GM20431 (cell line): ENCODE results near the gene MBD5.
"Not testable (repeated sequence)": the region's sequence is repeated elsewhere in the genome, so short reads cannot be mapped to it uniquely, and the experiment has no call there.

ENCODE experiments used
- in situ Hi-C: fragments of 300-500 bp; cut with MseI, MboI; formaldehyde crosslinking; loops from one replicate; pipeline ENCODE4 v1.15.0; 2020; ENCODE audit warnings: low sequenced_read_pairs; ENCODE audit not compliant: unreplicated experiment

Gene MBD5

DNA sequence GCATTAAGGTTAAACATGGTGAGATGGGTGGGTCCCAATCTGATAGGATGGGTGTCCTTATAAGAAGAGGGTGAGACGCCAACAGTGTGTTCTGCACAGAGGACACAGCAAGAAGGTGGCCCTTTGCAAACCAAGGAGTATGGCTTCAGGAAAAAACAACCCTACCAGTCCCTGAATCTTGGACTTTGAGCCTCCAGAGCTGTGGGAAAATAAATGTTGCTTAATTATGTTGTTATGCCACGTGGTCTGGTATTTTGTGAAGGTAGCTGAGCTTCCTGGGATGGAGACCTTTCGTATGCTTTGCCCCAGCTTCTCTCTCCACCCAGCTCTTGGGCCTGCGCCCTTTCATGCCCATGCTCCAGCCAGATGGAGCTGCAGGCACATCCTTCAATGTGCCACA is 509.5 kb downstream of the MBD5 start:
- in situ Hi-C loops = no loop called here

DNA sequence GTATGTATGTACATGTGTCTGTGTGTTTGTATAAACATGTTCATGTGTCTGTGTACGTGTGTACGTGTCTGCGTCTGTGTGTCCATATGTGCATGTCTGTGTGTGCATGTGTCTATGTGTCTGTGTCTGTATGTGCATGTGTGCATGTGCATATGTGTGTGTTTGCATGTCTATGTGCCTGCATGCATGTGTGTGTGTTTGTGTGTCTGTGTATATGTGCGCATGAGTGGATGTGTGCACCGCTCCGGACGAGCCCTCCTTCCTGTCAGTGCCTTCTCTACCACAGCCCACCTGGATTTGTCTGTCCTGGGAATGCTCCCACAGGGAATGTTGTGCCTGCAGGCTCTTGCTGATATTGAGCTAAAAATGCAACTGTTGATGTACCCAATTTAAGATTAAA is 510.3 kb downstream of the MBD5 start:
- in situ Hi-C loops = no loop called here

DNA sequence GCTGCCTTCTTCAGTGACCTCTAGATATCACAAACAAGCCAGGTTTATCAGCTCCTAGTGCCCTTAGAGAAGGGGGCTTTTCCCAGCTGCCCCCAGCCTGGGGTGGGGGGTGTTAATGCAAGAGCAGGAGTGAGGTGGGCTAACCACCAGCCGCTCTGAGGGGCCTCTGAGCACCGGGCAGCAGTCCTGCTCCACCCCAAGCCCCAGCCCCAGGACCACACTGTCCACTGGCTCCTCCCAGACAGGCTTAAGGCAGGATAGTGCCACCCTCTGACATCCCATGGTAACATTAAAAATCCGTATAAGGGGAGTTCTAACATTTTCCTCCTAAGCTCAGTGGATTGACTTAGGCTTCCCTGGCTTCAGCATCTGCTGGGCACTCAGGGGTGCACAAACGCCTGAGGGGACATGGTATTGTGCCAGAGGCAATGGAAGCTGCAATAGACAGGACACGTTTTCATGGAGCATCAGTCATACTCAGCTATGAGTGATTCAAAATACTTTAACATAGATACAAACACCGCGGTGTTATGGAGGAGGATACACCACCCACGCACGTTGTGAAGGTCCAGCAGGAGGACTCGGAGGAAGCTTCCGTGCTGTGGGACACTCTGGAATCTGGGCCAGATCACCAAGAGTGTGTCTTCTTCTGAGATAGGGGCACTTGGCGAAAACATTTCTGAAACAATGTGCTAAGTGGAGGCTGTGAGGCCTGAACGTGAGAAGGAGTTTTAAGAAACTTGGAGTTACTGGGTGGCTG is 511.0 kb downstream of the MBD5 start:
- in situ Hi-C loops = no loop called here

DNA sequence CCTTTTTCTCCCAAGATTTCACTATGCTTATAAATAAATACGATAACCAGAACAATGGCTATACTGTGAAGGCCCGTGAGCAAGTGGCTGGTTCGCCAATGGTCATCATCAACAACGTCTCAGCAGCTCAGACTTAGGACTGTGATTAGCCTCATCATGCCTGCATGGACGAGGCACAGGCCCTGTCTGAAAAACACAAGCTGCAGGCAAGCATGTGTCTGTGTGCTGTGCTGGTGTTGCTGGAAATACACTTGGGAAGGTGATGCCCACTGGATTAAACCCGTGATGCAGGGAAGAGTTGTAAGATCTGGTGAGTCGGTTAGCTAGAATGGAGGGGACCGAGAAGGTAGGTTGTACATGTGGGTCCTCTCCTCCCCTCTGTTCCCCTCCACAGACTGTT is 512.1 kb downstream of the MBD5 start:
- in situ Hi-C loops = no loop called here

DNA sequence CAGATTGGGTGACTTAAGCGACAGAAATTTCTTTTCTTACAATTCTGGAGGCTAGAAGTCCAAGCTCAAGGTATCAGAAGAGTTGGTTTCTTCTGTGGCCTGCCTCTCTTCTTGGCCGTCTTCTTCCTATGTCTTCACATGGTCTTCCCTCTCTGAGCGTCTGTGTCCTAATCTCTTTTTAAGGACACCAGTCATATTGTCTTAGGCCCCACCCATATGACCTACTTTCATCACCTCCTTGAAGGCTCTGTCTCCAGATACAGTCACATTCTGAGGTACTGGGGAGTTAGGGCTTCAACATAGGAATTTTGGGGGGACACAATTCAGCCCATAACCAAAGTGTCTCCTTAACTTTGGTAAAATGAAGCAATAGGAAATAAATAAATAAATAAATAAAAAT is 512.8 kb downstream of the MBD5 start:
- in situ Hi-C loops = no loop called here

DNA sequence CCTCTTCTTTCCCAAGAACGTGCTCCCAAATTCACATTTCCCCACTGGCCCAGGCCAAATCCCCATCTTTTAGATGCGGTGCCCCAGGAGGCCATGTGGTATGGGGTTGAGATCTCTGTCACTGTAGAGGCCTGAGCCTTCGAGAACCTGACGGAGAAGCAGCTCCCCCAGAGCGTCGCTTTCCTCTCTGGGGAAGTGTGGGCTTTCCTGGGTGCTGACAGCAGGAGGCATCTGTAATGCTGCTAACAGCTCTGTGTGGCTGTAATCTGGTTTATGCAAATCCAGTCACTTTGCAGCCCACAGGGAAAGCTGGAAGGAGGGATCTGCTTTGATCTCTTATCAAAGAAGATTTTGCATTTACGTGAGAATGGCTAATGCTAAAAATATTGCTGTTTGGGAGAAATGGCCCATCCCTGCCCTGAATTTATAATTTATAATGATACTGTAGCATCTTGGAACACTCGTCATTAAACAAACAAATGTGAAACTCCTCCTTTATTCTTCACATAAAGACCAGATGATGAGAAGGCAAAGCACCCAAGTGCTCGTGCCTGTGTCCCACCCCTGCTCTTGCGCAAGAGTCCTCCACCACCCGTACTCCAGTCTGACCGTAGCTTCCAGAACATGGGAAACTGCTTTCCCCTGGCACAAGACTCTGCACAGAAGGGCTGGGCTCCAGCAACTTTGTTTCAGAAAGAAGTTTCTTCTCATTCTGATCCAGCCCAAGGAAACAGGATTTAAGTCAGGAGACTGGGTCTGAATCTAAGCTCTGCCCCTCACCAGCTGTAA is 513.7 kb downstream of the MBD5 start:
- in situ Hi-C loops = no loop called here

DNA sequence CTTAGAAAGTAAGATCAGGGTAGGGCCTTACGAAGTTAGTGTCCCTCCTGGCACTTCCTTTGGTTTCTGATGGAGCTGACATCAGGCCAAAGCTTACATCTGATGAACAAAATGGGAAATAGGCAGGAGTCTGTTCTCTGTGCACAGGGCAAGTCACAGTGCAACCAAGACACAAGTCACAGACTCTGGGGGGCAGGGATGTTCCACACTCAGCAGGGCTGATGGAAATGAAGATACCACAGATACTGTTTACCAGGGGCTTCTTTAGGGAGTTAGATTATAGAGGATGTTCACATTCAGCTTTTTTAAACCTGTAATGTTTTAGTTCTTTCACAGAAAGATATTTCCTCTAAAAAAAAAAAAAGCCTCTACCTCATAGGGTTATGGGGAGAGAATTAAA is 517.5 kb downstream of the MBD5 start:
- in situ Hi-C loops = no loop called here

DNA sequence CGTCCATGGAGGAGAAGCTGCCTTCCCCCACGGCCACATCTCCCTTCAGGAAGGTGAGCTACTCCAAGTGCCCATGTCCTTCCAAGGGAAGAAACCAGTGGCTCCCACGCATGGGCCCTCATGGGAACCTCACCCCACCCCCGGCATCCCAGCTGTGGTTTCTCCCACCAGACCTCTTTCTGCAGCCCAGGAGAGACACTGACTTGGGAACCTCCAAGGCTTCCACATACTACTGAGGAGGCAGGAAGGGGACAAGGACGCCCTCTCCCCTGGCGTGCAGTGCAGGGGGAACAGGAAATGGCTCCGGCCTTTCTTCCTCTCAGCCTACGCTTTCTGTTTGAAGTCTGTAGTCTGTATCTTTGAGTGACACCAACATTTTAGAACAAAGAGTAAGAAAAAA is 519.1 kb downstream of the MBD5 start:
- in situ Hi-C loops = no loop called here

DNA sequence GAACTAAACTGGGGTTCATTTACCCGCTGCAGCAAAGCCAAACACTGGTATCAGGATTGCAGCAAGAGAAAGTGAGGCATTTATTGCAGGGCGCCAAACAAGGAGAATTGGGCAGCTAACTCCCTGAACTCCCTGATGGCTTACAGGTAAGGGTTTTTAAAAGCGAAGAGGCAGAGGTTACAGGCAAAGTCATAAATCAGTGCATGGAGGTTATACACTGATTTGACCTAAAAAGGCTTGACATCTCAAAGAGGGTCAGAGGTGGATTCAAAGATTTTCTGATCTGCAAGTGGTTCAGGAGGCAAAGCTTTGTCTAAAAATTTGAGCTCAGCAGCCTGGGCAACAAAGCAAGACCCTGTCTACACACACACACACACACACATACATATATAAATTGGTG is 520.9 kb downstream of the MBD5 start:
- in situ Hi-C loops = no loop called here

DNA sequence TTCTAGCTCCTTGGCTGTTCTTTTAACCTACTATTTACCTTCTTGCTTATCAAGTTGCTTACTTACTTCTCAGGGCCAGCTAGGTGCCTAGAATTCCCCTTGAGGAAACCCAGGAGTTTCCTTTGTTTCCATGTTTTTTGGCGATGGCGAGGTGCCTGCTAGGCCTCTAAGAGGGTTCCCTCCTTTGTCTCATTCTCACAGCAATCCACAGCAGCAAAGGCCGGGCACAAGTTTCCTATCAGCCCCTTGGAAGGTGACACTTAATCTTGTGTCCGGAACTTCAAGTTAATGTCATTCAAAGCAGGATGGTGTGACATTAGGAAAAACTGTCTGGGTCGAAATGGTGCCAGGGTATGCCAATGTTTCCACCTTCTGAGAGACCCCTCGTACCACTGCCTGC is 521.7 kb downstream of the MBD5 start:
- in situ Hi-C loops = no loop called here

DNA sequence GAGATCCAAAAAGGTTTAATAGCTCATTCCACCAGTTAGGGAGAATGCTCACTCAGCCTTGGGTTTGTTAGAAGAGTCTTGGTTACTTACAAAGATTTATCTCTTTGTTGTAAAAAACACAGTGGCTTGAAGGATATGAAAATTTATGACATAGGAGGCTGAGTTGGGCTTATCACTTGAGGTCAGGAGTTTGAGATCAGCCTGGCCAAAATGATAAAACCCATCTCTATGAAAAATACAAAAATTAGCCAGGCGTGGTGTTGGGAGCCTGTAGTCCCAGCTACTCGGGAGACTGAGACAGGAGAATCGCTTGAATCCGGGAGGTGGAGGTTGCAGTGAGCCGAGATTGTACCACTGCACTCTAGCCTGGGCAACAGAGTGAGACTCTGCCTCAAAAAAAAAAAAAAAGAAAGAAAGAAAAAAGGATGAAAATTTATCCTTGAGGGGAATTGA is 522.2 kb downstream of the MBD5 start:
- in situ Hi-C loops = not testable (repeated sequence)

DNA sequence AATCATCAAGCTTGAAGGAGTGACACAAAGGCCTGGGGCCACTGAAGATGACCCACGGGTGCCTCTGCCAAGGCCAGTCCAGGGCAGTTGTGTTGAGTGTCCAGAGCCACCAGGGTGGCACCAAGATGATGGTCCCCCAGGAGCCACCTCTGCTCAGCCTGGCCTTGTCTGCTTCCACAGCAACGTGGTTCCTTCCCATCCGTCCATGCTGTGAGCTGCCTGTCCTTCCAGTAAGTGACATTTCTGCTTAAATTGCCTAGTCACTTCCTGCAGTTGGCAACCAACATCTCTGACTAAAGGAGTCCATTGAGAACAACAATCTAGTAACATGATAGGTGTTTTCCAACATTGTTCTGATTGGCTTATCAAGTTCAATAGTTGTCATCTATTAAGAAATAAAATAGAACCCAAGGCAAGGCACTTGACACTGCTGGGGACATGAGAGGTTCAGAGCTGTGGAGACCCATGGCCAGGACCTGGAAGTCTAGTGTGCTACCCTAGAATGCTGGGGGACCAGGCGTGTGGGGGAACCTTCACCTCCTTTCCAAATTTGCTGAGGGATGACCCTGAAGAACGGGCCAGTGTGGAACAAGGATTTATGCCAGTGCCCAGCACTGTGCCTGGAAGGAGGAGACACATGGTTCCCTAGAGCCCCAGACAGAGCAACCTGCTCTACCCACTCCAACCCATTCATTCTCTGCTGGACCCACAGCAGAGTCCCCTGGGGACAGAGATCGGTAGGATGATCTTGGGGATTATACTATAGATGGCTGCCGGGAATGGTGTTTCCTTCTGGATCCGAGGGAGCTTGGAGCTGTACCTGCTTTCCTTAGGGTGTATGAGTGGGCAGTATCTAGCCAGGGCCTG is 524.7 kb downstream of the MBD5 start:
- in situ Hi-C loops = no loop called here

DNA sequence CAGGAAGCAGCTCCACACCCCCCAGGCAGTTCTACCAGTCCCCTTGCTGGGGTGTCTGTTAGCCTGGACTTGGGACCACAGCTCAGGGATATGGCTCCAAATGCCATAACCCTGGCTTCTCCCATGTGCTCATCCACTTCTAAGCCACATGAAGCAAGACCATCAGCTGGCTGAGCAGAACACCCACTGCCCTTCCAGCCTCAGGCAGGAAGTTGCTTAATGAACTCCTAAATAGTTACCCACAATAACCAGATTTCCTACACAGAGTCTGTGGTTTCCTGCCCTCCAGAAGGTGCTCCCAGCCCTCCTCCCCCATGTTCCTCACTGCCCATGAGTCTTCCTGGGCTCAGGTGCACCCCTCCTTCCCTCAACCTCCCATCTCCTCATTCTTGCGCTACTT is 525.4 kb downstream of the MBD5 start:
- in situ Hi-C loops = no loop called here

DNA sequence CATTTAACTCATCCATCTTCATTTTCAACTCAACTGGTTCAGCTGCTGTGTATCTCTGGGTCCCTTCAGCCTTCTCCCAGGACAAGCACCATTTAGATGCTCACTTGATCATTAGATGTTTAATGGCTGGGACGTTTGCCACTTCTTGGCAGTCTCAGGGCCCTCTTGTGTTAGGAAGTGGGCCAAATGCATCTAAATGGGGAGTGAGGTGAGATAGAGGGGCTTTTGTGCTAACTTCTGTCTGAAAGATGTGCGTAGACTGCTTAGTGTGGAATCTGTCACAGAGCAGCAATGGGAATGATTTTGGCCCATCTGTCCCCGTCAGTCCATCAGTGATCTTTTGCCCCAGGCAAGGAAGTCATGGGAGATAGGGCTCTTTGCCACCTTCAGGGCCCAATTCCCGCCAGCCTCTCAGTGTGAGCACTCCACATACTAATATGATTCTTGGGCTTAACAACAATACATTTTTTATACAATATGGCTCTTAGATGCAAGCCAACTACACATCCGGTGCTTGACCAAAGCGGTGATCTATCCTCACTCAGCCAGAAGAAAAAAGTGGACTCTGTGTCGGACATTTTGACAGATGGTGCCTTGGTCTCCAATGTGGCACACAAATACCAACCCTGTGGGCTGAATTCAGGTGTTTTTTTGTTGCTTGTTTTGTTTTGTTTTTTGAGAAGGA is 528.0 kb downstream of the MBD5 start:
- in situ Hi-C loops = no loop called here

DNA sequence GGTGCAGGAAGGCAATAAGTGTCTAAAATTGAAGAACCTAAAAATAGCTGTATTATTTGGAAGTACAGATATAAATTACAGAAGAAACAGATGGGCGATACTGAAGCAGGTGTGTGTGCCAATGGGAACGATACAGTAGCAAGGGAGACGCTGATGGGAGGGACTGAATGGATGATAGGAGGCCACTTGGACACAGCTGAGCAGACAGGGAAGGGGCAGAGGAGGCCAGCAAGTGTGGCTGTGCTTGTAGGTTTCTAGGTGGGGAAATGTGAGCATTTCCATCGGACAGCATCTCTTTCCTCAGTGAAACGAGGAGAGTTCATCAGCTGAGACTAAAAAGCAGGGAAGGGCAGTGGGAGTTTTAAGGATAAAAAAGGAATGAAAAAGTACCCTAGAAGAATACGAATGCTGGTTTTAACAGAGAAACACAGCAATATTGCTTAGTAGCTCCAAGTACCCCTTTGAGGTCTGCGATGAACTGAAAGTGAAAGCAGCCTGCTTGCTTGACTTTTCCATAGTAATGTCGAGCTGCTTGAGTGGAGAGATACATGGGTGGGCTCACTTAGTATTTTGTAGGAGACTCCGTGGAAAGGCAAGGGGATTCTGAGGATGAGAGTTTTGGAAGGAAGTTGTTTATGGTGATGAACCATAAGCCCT is 531.9 kb downstream of the MBD5 start:
- in situ Hi-C loops = no loop called here

DNA sequence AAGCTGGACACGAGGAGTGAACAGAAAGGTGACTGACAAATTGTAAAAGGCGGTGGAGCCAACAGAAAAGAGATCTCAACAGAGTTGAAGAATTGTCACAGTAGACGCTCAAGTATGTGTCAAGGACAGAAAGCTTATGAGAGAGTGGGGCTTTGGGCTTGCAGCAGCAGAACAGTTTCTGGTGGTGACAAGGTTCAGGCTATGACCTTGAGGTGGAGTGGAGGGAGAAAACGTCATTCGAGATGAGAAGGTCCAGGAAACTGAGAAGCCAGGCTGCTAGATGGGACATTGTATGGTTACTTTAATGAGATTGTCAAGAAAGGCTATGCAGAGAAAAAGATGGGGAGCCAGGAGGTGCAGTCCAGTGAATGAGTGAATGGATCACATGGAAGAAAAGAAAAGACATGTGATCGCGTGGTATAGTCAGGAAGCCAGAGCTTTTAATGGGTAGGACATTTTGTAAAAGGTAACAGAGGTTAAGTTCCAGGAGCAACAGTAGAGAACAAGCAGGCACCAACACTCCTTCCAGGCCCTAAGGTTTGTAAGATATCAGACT is 532.5 kb downstream of the MBD5 start:
- in situ Hi-C loops = no loop called here

DNA sequence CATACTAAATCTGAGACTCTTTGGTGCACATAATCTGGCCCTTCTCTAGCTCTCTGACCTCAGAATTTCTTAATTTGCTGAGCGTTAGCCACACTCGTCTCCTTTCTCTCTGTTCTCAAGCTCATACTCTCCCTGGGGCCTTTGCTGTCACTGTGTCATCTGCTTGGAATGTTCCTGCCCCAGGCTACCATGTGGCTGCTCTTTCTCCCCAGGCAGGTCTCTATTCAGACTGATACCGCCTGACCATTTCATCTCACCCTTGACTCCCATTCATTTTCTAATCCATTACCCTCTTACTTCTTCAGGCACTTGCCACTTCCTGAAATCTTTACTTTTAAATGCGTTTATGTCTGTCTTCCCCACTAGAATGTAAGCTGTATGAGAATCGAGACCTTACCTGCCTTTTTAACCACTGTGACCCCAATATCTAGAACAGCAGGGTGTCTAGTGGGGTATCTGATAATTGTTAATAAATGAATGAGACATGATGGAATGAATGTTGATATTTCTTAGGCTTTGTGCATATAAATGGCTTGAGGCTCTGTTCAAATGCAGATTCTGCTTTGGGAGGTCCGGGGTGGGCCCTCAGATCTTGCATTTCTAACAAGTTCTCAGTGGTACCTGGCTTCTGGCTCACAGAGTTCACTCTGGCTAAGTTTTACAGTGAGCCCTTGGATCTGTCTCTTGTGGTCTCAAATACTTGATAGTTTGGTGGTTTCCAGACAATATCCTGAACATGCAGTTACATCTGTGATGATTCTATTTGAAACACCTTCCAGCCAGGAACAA is 533.8 kb downstream of the MBD5 start:
- in situ Hi-C loops = no loop called here

DNA sequence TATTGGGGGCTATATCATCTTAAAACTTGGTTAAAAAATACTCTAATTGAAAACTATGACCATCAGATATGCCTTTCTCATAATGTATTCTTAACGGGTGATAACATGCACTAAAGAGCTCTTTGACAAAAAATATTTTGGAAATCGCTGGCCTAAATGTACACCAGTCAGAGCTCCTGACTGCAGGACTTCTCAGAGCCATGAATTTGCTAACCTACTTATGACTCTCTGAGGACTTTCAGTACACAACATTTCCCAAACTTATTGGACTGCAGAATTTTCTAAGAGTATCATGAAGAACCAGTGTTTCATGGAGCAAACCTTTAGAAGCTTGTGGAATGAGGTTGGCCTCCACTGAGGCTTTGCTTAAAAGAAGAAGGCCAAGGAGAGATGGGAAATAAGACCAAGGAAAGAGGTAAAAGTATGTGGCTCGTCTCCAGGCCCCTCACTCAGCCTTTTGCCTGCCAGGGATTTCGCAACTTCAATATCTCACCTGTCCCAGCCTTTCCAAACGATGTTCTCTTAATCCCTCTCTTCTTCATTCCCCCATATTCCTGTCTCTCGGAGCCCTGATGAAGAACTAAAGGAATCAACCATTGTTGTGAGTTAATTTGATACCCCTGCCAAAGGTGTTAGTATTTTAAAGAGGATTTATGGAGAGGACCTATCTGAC is 534.9 kb downstream of the MBD5 start:
- in situ Hi-C loops = no loop called here
